Measurements from ENCODE around the gene KIAA1217. TPM values are rescaled to one million over a fixed set of nuclear protein-coding genes. Genes with fewer than 3 reads are reported as not detected.

KIAA1217 gene
- total RNA-seq, 1 experiment from 2014 or later: 48.3 TPM

- H3K27me3 Mint-ChIP-seq (ENCODE audit: insufficient read depth, unreplicated experiment): no peaks in the 10 kb centered on the region
- no peak overlapping the region for H3K4me3 Mint-ChIP-seq (ENCODE audit: unreplicated experiment)
- no TSS peak for BruUV-seq (replicated peaks)
- DNase-seq (ENCODE audit: unreplicated experiment): no peak
- H3K4me1 Mint-ChIP-seq (ENCODE audit: insufficient read depth, unreplicated experiment): peaks cover 6% of the 10 kb centered on the region
- POLR2A ChIA-PET: no interaction called here
- CTCF ChIA-PET: interaction anchor here (0.7 kb wide), 2 partner anchors 174 to 1119 kb away, joined by 3 read pairs; no protein-coding TSS in a partner anchor
- intact Hi-C loops (cut with micrococcal nuclease): no loop called here
- no peak overlapping the region for H3K27ac Mint-ChIP-seq (ENCODE audit: low read depth, unreplicated experiment)
- no peaks in the 10 kb centered on the region for H3K9me3 Mint-ChIP-seq (ENCODE audit: unreplicated experiment)
- H3K36me3 Mint-ChIP-seq (ENCODE audit: insufficient read depth, unreplicated experiment): no peaks in the 10 kb centered on the region
- TF ChIP-seq CTCF (IDR thresholded peaks at IDR 0.05; ENCODE audit: unreplicated experiment): no peak
These were observed 40.4 kb upstream of the KIAA1217 start for GRCh38 chr10:24168258-24169170.

GRCh38 chr10:24170199-24170598, 38.7 kb upstream of the KIAA1217 start:
- no TSS peak for BruUV-seq (replicated peaks)
- POLR2A ChIA-PET: no interaction called here
- no peak for DNase-seq (ENCODE audit: unreplicated experiment)
- Mint-ChIP-seq H3K4me3 (ENCODE audit: unreplicated experiment) (no peak overlapping the region), H3K9me3 (ENCODE audit: unreplicated experiment) (no peaks in the 10 kb centered on the region), H3K27me3 (ENCODE audit: insufficient read depth, unreplicated experiment) (no peaks in the 10 kb centered on the region), H3K36me3 (ENCODE audit: insufficient read depth, unreplicated experiment) (no peaks in the 10 kb centered on the region), H3K4me1 (ENCODE audit: insufficient read depth, unreplicated experiment) (peaks cover 6% of the 10 kb centered on the region), H3K27ac (ENCODE audit: low read depth, unreplicated experiment) (no peak overlapping the region)
- intact Hi-C loops (cut with micrococcal nuclease): no loop called here
- TF ChIP-seq CTCF (IDR thresholded peaks at IDR 0.05; ENCODE audit: unreplicated experiment): no peak
- CTCF ChIA-PET: interaction anchor here (0.6 to 0.8 kb wide), 2 partner anchors 167 to 637 kb away, joined by 3 to 4 read pairs; no protein-coding TSS in a partner anchor

- intact Hi-C loops (cut with micrococcal nuclease): no loop called here
- no peak for TF ChIP-seq CTCF (IDR thresholded peaks at IDR 0.05; ENCODE audit: unreplicated experiment)
- ChIA-PET CTCF (interaction anchor here (0.6 to 1.5 kb wide), 2 partner anchors 24 to 1180 kb away, joined by 3 to 9 read pairs; no protein-coding TSS in a partner anchor), POLR2A (no interaction called here)
- BruUV-seq (replicated peaks): no TSS peak
- peaks cover 6% of the 10 kb centered on the region for H3K4me1 Mint-ChIP-seq (ENCODE audit: insufficient read depth, unreplicated experiment)
- H3K27ac Mint-ChIP-seq (ENCODE audit: low read depth, unreplicated experiment): no peak overlapping the region
- no peaks in the 10 kb centered on the region for H3K27me3 Mint-ChIP-seq (ENCODE audit: insufficient read depth, unreplicated experiment)
- no peak overlapping the region for H3K4me3 Mint-ChIP-seq (ENCODE audit: unreplicated experiment)
- no peaks in the 10 kb centered on the region for H3K36me3 Mint-ChIP-seq (ENCODE audit: insufficient read depth, unreplicated experiment)
- no peaks in the 10 kb centered on the region for H3K9me3 Mint-ChIP-seq (ENCODE audit: unreplicated experiment)
- DNase-seq (ENCODE audit: unreplicated experiment): no peak
These were observed 36.0 kb upstream of the KIAA1217 start for GRCh38 chr10:24172909-24173308.

- TF ChIP-seq CTCF (IDR thresholded peaks at IDR 0.05; ENCODE audit: unreplicated experiment): no peak
- POLR2A ChIA-PET: interaction anchor here (0.6 kb wide), 1 partner anchor 194 kb away, joined by 4 read pairs; no protein-coding TSS in a partner anchor
These were observed 34.9 kb upstream of the KIAA1217 start for GRCh38 chr10:24174014-24174413.

More at GRCh38 chr10:24174014-24174413, 34.9 kb upstream of the KIAA1217 start:
- CTCF ChIA-PET: interaction anchor here (0.6 to 1.5 kb wide), 3 partner anchors 22 to 882 kb away, joined by 3 to 9 read pairs (median 3); no protein-coding TSS in a partner anchor
- no peak overlapping the region for H3K4me3 Mint-ChIP-seq (ENCODE audit: unreplicated experiment)
- no peak overlapping the region for H3K27ac Mint-ChIP-seq (ENCODE audit: low read depth, unreplicated experiment)
- no peaks in the 10 kb centered on the region for H3K36me3 Mint-ChIP-seq (ENCODE audit: insufficient read depth, unreplicated experiment)
- no peaks in the 10 kb centered on the region for H3K27me3 Mint-ChIP-seq (ENCODE audit: insufficient read depth, unreplicated experiment)
- DNase-seq (ENCODE audit: unreplicated experiment): peak; percentile 27
- no peaks in the 10 kb centered on the region for H3K4me1 Mint-ChIP-seq (ENCODE audit: insufficient read depth, unreplicated experiment)
- intact Hi-C loops (cut with micrococcal nuclease): no loop called here
- H3K9me3 Mint-ChIP-seq (ENCODE audit: unreplicated experiment): no peaks in the 10 kb centered on the region
- BruUV-seq (replicated peaks): no TSS peak
